ENCODE data around the gene FMO2. TPM values are rescaled to one million over a fixed set of nuclear protein-coding genes. Genes with fewer than 3 reads are reported as not detected.
"Not testable (repeated sequence)": the region's sequence is repeated elsewhere in the genome, so short reads cannot be mapped to it uniquely, and the experiment has no call there.

The FMO2 gene
- total RNA-seq, 1 donor from 2014 or later = not detected

DNA sequence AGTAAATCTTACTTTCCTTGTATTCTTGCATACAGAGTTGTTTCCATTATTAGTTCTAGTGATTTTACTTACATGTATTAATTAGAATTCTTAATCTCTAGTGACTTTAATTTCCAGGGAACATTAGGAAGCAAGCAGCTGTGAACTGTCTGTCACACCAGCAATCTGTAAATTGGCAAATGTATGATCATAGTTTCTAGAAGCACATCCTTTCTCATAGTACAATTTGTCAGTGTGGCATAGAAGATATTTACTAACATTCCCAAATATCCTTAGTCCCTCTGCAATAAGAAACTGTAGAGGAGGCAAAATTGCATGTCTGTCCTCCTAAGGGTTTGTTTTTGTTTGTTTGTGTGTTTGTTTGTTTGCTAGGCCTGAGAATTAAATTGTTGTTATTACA is 46.2 kb downstream of the FMO2 start:
- Histone ChIP-seq H3K36me3 (ENCODE audit: insufficient read depth, low read length) (no peaks in the 10 kb centered on the region), H3K9ac (ENCODE audit: low read length) (no peak overlapping the region), H4K20me1 (ENCODE audit: insufficient read depth, low read length) (no peaks in the 10 kb centered on the region), H3K4me2 (ENCODE audit: low read length) (no peak overlapping the region), H3K4me1 (ENCODE audit: insufficient read depth, low read length) (no peaks in the 10 kb centered on the region), H3K9me3 (ENCODE audit: insufficient read depth, low read depth, low read length) (no peaks in the 10 kb centered on the region), H2AFZ (ENCODE audit: low read depth, low read length) (no peak overlapping the region), H3K27me3 (ENCODE audit: insufficient read depth, low read length) (no peaks in the 10 kb centered on the region), H3K4me3 (ENCODE audit: insufficient read depth, low read depth, low read length) (no peak overlapping the region), H3K27ac (ENCODE audit: low read depth, low read length) (no peak overlapping the region), H3K79me2 (ENCODE audit: insufficient read depth, low read length) (no peaks in the 10 kb centered on the region)
- H3K4me3 Mint-ChIP-seq (ENCODE audit: unreplicated experiment) = no peak overlapping the region
- peaks cover 2% of the 10 kb centered on the region for H3K27me3 Mint-ChIP-seq (ENCODE audit: low read depth, unreplicated experiment)
- DNase-seq (ENCODE audit: low read depth) (no peak), FAIRE-seq (no peak)
- H3K36me3 Mint-ChIP-seq (ENCODE audit: low read depth, unreplicated experiment) = no peaks in the 10 kb centered on the region
- H3K4me1 Mint-ChIP-seq (ENCODE audit: low read depth, unreplicated experiment) = no peaks in the 10 kb centered on the region
- H3K27ac Mint-ChIP-seq (ENCODE audit: unreplicated experiment) = no peak overlapping the region
- TF ChIP-seq, protein P1, sequence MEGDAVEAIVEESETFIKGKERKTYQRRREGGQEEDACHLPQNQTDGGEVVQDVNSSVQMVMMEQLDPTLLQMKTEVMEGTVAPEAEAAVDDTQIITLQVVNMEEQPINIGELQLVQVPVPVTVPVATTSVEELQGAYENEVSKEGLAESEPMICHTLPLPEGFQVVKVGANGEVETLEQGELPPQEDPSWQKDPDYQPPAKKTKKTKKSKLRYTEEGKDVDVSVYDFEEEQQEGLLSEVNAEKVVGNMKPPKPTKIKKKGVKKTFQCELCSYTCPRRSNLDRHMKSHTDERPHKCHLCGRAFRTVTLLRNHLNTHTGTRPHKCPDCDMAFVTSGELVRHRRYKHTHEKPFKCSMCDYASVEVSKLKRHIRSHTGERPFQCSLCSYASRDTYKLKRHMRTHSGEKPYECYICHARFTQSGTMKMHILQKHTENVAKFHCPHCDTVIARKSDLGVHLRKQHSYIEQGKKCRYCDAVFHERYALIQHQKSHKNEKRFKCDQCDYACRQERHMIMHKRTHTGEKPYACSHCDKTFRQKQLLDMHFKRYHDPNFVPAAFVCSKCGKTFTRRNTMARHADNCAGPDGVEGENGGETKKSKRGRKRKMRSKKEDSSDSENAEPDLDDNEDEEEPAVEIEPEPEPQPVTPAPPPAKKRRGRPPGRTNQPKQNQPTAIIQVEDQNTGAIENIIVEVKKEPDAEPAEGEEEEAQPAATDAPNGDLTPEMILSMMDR (IDR thresholded peaks at IDR 0.05; ENCODE audit: insufficient read depth, low read depth, low read length) = no peak
- TF ChIP-seq EZH2 (IDR thresholded peaks at IDR 0.05; ENCODE audit: insufficient read depth, low read length) = no peak
- H3K9me3 Mint-ChIP-seq (ENCODE audit: unreplicated experiment) = peaks cover 3% of the 10 kb centered on the region

GRCh38 chr1:171233183-171233582 is 48.1 kb downstream of the FMO2 start:
- Mint-ChIP-seq H3K4me1 (ENCODE audit: low read depth, unreplicated experiment) (no peaks in the 10 kb centered on the region), H3K27ac (ENCODE audit: unreplicated experiment) (no peak overlapping the region)

DNA sequence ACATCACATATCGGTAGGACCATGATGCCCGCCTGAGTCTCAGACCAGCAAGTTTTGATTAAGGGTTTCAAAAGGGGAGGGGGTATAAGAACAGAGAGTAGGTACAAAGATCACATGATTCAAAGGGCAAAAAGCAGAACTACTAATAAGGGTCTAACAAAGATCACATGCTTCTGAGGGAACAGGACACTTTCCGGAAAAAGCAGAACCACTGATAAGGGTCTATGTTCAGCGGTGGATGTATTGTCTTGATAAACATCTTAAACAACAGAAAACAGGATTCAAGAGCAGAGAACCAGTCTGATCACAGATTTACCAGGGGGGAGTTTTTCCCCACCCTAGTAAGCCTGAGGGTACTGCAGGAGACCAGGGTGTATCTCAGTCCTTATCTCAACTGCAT is 51.1 kb downstream of the FMO2 start:
- H3K4me1 ChIP-seq (ENCODE audit: insufficient read depth, low read length); H3K27me3 ChIP-seq (ENCODE audit: insufficient read depth, low read length); H3K9me3 ChIP-seq (ENCODE audit: insufficient read depth, low read depth, low read length); H3K4me2 ChIP-seq (ENCODE audit: low read length); H3K36me3 ChIP-seq (ENCODE audit: insufficient read depth, low read length); H3K36me3 Mint-ChIP-seq (ENCODE audit: low read depth, unreplicated experiment); H3K4me3 ChIP-seq (ENCODE audit: insufficient read depth, low read depth, low read length); DNase-seq (ENCODE audit: low read depth); FAIRE-seq; H3K9ac ChIP-seq (ENCODE audit: low read length); H3K27me3 Mint-ChIP-seq (ENCODE audit: low read depth, unreplicated experiment); H3K4me1 Mint-ChIP-seq (ENCODE audit: low read depth, unreplicated experiment); H3K4me3 Mint-ChIP-seq (ENCODE audit: unreplicated experiment); H3K27ac ChIP-seq (ENCODE audit: low read depth, low read length); H3K79me2 ChIP-seq (ENCODE audit: insufficient read depth, low read length); H2AFZ ChIP-seq (ENCODE audit: low read depth, low read length); H4K20me1 ChIP-seq (ENCODE audit: insufficient read depth, low read length); H3K27ac Mint-ChIP-seq (ENCODE audit: unreplicated experiment): not testable (repeated sequence)
- peaks cover 17% of the 10 kb centered on the region for H3K9me3 Mint-ChIP-seq (ENCODE audit: unreplicated experiment)

More at GRCh38 chr1:171233183-171233582, 48.1 kb downstream of the FMO2 start:
- Histone ChIP-seq H3K9me3 (ENCODE audit: insufficient read depth, low read depth, low read length) (no peaks in the 10 kb centered on the region), H3K79me2 (ENCODE audit: insufficient read depth, low read length) (no peaks in the 10 kb centered on the region), H3K9ac (ENCODE audit: low read length) (no peak overlapping the region), H3K4me1 (ENCODE audit: insufficient read depth, low read length) (no peaks in the 10 kb centered on the region), H2AFZ (ENCODE audit: low read depth, low read length) (no peak overlapping the region), H3K27ac (ENCODE audit: low read depth, low read length) (no peak overlapping the region), H4K20me1 (ENCODE audit: insufficient read depth, low read length) (no peaks in the 10 kb centered on the region), H3K27me3 (ENCODE audit: insufficient read depth, low read length) (no peaks in the 10 kb centered on the region), H3K4me3 (ENCODE audit: insufficient read depth, low read depth, low read length) (no peak overlapping the region), H3K4me2 (ENCODE audit: low read length) (no peak overlapping the region), H3K36me3 (ENCODE audit: insufficient read depth, low read length) (no peaks in the 10 kb centered on the region)
- Mint-ChIP-seq H3K9me3 (ENCODE audit: unreplicated experiment) (peaks cover 3% of the 10 kb centered on the region), H3K36me3 (ENCODE audit: low read depth, unreplicated experiment) (no peaks in the 10 kb centered on the region), H3K27me3 (ENCODE audit: low read depth, unreplicated experiment) (peaks cover 2% of the 10 kb centered on the region), H3K4me3 (ENCODE audit: unreplicated experiment) (no peak overlapping the region)
- TF ChIP-seq EZH2 (IDR thresholded peaks at IDR 0.05; ENCODE audit: insufficient read depth, low read length) = no peak
- TF ChIP-seq, protein P1 (IDR thresholded peaks at IDR 0.05; ENCODE audit: insufficient read depth, low read depth, low read length) = no peak
- DNase-seq (ENCODE audit: low read depth) = no peak
- no peak for FAIRE-seq
